Testis (tissue), 3 donors: ENCODE measurements around the gene CALB2. TPM values are rescaled to one million over a fixed set of nuclear protein-coding genes. Genes with fewer than 3 reads are reported as not detected.

ENCODE experiments used
- DNase-seq: peaks from one replicate; pipeline ENCODE4 v3.0.0-alpha.2; 2019
- H3K27ac ChIP-seq, 2 donors: fragments of 200-600 bp; sonication (generic); one replicate each; pipeline ENCODE4 v1.5.1; 2019
- H3K27me3 ChIP-seq: fragments of 200-600 bp; sonication (generic); one replicate; pipeline ENCODE4 v1.5.1; 2019
- H3K36me3 ChIP-seq: fragments of 200-600 bp; sonication (generic); one replicate; pipeline ENCODE4 v1.5.1; 2017; ENCODE audit warnings: low read depth; ENCODE audit errors: missing control alignments
- H3K4me1 ChIP-seq: fragments of 200-600 bp; sonication (generic); one replicate; pipeline ENCODE4 v1.5.1; 2019
- H3K4me3 ChIP-seq, 2 donors: fragments of 200-600 bp; sonication (generic); one replicate each; pipeline ENCODE4 v1.5.1; 2017 to 2019
- H3K9me3 ChIP-seq: fragments of 200-600 bp; sonication (generic); one replicate; pipeline ENCODE4 v1.5.1; 2017
- POLR2A ChIP-seq: fragments of 450-650 bp; IDR thresholded peaks from one replicate; pipeline ENCODE4 v1.6.1; 2017; ENCODE audit warnings: antibody characterized with exemption, mild to moderate bottlenecking, moderate library complexity
- WGBS, 2 donors: methylation state at CpG; one replicate each; pipeline ENCODE4 v1.1.5; 2018; 5-methylcytosine and 5-hydroxymethylcytosine counted together
- intact Hi-C: fragments of 100-400 bp; cut with DNase I; formaldehyde crosslinking; loops from one replicate; pipeline ENCODE4 v1.15.1; 2023; ENCODE audit warnings: low total_unique reads
- polyA plus RNA-seq: library from polyadenylated mRNA; stranded (reverse); fragments of 350-450 nt; fragmentation: Illumina TruSeq; extraction: RNeasy Lipid Tissue Mini Kit (QIAGEN cat#74804); gene quantifications from one replicate; pipeline ENCODE4 v1.2.3, GENCODE V29; 2014; ENCODE audit warnings: low read depth, low replicate concordance; ENCODE audit not compliant: insufficient read depth
- total RNA-seq, 2 donors: library from RNA; depleted of rRNA; stranded (reverse); fragments of >200 nt; gene quantifications; one replicate each; pipeline ENCODE4 v1.2.3, GENCODE V29; 2016
- TF ChIP-seq, protein P1 (sequence below), 3 experiments: fragments of 450-650 bp in 2 of 3; fragments of 200-600 bp in 1 of 3; sonication (generic) in 1 of 3; IDR thresholded peaks; one replicate each; pipeline ENCODE4 v1.5.1; 2016 to 2019; ENCODE audit warnings: antibody characterized with exemption in 3 of 3, mild to moderate bottlenecking in 2 of 3, moderate library complexity in 1 of 3

The CALB2 gene
- total and polyA plus RNA-seq, 3 donors from 2014 or later, result 3.6 to 53.2 (median 5.1) TPM

DNA sequence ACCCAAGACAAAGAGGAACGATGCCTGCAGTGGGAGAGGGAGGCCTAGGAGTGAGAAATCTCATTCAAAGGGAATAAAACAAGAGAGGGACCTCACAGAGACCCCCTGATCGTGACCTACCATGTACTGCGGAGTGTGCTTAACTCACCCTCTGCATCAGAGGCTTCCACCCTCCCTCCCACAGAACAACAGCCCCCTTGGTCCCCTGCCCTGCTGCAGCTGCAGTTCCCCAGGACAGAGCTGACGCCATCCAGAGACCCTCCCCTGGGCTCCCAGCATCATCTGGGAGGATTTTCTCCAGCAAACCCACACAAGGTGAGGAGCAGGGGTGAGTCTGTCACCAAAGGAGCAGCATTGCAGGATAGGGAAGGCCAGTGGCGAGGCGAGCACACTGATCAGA, 43.5 kb downstream of the CALB2 start:
- WGBS, 2 donors, result 57 to 77% methylated on average over 6 of the region's 6 CpGs
- no peaks in the 10 kb centered on the region for H3K36me3 ChIP-seq
- H3K27me3 ChIP-seq, result no peaks in the 10 kb centered on the region
- DNase-seq, result no peak
- intact Hi-C loops, result no loop called here
- H3K4me1 ChIP-seq, result no peaks in the 10 kb centered on the region
- H3K27ac ChIP-seq, result no peak overlapping the region
- no peaks in the 10 kb centered on the region for H3K9me3 ChIP-seq
- no peak for TF ChIP-seq POLR2A
- TF ChIP-seq, protein P1, sequence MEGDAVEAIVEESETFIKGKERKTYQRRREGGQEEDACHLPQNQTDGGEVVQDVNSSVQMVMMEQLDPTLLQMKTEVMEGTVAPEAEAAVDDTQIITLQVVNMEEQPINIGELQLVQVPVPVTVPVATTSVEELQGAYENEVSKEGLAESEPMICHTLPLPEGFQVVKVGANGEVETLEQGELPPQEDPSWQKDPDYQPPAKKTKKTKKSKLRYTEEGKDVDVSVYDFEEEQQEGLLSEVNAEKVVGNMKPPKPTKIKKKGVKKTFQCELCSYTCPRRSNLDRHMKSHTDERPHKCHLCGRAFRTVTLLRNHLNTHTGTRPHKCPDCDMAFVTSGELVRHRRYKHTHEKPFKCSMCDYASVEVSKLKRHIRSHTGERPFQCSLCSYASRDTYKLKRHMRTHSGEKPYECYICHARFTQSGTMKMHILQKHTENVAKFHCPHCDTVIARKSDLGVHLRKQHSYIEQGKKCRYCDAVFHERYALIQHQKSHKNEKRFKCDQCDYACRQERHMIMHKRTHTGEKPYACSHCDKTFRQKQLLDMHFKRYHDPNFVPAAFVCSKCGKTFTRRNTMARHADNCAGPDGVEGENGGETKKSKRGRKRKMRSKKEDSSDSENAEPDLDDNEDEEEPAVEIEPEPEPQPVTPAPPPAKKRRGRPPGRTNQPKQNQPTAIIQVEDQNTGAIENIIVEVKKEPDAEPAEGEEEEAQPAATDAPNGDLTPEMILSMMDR (IDR thresholded peaks at IDR 0.05), result no peak
- H3K4me3 ChIP-seq, result no peak overlapping the region

DNA sequence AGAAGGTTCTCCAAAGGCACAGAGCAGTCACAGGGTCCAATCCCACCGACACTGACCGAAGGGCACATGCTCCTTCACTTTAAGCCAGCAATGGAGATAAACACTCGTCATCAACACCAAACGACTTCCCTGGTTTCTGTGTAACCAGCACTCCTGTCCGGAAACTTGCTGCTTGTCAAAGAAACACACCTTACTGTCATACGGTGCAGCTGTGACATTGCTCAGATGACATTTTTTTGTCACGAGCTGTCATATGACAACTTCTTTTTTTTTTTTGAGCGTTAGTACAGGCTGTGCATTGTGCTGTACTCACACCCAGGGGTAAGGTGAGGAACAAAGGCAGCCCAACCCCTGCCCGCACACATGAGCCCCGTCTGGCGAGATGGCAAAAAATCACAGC, 44.2 kb downstream of the CALB2 start:
- WGBS, 2 donors, result 81 to 84% methylated on average over 11 of the region's 11 CpGs
- H3K9me3 ChIP-seq, result no peaks in the 10 kb centered on the region
- intact Hi-C loops, result no loop called here

DNA sequence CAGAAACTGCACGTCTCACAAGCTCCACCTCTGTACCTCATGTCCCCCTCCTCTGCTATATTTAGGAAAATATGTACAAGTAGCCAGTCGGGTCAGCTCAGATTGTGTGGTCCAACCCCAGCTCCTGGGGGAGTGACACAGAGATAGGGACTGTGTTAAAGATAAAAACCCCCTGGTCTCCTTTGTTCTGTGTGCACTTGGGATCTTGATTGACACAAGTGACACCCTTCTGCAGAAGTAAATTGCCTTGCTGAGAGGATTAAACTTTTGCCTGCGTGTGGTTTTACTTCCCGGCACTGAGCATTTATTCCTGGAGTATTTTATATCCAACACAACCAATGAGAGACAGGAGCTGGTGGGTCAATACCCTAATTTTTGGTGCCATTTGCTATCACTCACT, 45.8 kb downstream of the CALB2 start:
- DNase-seq, result no peak
- Histone ChIP-seq H3K27ac (no peak overlapping the region), H3K27me3 (no peaks in the 10 kb centered on the region), H3K4me3 (no peak overlapping the region), H3K36me3 (no peaks in the 10 kb centered on the region), H3K4me1 (peaks cover 5% of the 10 kb centered on the region), H3K9me3 (no peaks in the 10 kb centered on the region)
- intact Hi-C loops, result no loop called here
- 70 to 83% methylated on average over 4 of the region's 4 CpGs for WGBS, 2 donors
- TF ChIP-seq, protein P1 (IDR thresholded peaks at IDR 0.05), result no peak
- TF ChIP-seq POLR2A, result no peak

More for the DNA sequence above, 44.2 kb downstream of the CALB2 start:
- no peak overlapping the region for H3K4me3 ChIP-seq
- H3K4me1 ChIP-seq, result no peaks in the 10 kb centered on the region
- H3K36me3 ChIP-seq, result no peaks in the 10 kb centered on the region
- no peak for DNase-seq
- H3K27me3 ChIP-seq, result no peaks in the 10 kb centered on the region
- no peak overlapping the region for H3K27ac ChIP-seq
- TF ChIP-seq POLR2A, result no peak
- TF ChIP-seq, protein P1 (IDR thresholded peaks at IDR 0.05), result no peak

DNA sequence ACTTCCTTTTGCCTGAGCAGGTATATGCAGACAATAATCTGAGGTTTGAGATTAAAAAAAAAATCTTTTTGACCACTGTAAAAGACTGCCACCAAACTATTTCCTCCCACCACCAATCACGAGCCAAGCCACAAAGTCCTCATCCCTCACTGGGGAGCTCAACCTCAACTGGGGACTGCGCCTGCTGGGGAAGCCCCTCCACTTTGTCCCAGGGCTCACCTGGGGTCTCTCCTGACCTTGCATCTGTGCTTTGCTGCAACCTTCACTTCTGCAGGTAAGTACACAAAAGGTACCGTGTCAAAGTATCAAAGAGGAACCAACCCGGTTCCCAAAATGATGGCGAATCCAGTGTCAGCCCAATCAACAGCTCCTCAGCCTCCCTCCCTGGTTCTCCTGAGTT, 47.8 kb downstream of the CALB2 start:
- no peaks in the 10 kb centered on the region for H3K36me3 ChIP-seq
- no peak overlapping the region for H3K4me3 ChIP-seq
- TF ChIP-seq, protein P1 (IDR thresholded peaks at IDR 0.05), result no peak
- TF ChIP-seq POLR2A, result no peak
- 79 to 90% methylated on average over 3 to 5 of the region's 5 CpGs for WGBS, 2 donors
- no peak for DNase-seq
- peaks cover 5% of the 10 kb centered on the region for H3K4me1 ChIP-seq
- H3K27ac ChIP-seq, result no peak overlapping the region
- intact Hi-C loops, result no loop called here
- no peaks in the 10 kb centered on the region for H3K27me3 ChIP-seq
- no peaks in the 10 kb centered on the region for H3K9me3 ChIP-seq

DNA sequence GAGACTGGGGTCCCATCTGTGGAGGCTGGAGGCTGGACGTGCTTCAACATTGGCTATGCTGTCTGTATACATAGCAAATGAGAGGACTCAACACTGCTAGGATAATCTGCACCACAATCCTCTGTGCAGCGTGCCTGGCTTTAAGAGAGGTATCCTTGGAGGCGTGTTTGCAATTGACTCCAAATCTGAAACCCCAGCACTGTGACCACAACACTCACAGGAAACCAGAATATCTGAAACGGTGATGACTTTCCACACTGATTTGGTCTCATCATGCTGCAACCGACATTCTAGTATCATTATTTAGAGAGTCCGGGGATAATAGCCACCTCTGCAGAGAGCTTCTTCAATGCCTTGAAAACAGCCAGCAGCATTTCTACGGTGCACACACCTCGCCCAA, 48.2 kb downstream of the CALB2 start:
- Histone ChIP-seq H3K27ac (no peak overlapping the region), H3K9me3 (no peaks in the 10 kb centered on the region), H3K36me3 (no peaks in the 10 kb centered on the region), H3K4me1 (peaks cover 5% of the 10 kb centered on the region), H3K27me3 (no peaks in the 10 kb centered on the region), H3K4me3 (no peak overlapping the region)
- no peak for DNase-seq
- TF ChIP-seq, protein P1 (IDR thresholded peaks at IDR 0.05), result no peak
- no peak for TF ChIP-seq POLR2A
- WGBS, 2 donors, result 79 to 82% methylated on average over 6 to 8 of the region's 8 CpGs
- intact Hi-C loops, result no loop called here
